Measurements from ENCODE around the gene IQUB.

- TF ChIP-seq, protein P1, sequence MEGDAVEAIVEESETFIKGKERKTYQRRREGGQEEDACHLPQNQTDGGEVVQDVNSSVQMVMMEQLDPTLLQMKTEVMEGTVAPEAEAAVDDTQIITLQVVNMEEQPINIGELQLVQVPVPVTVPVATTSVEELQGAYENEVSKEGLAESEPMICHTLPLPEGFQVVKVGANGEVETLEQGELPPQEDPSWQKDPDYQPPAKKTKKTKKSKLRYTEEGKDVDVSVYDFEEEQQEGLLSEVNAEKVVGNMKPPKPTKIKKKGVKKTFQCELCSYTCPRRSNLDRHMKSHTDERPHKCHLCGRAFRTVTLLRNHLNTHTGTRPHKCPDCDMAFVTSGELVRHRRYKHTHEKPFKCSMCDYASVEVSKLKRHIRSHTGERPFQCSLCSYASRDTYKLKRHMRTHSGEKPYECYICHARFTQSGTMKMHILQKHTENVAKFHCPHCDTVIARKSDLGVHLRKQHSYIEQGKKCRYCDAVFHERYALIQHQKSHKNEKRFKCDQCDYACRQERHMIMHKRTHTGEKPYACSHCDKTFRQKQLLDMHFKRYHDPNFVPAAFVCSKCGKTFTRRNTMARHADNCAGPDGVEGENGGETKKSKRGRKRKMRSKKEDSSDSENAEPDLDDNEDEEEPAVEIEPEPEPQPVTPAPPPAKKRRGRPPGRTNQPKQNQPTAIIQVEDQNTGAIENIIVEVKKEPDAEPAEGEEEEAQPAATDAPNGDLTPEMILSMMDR (IDR thresholded peaks at IDR 0.05; ENCODE audit: insufficient read depth, low read length, poor library complexity, severe bottlenecking) = no peak
- TF ChIP-seq EZH2phosphoT487 (conservative IDR thresholded peaks at IDR 0.05; ENCODE audit: low read length) = no peak
Measured at GRCh38 chr7:123499211-123499970, 35.0 kb downstream of the IQUB start.

Measured in SU-DHL-6 (cell line).